Measurements from ENCODE around the gene CLN5.

The CLN5 gene

GRCh38 chr13:76974618-76974975 is 17.3 kb upstream of the CLN5 start:
- Histone ChIP-seq H3K36me3 (ENCODE audit: low read length) (no peaks in the 10 kb centered on the region), H3K9ac (ENCODE audit: low read length) (no peak overlapping the region), H4K20me1 (ENCODE audit: low read depth, low read length) (no peaks in the 10 kb centered on the region), H3K27ac (ENCODE audit: low read depth, low read length) (no peak overlapping the region), H3K4me2 (ENCODE audit: low read depth, low read length, poor library complexity, severe bottlenecking) (no peak overlapping the region), H2AFZ (ENCODE audit: low read depth, low read length, severe bottlenecking) (no peak overlapping the region), H3K9me3 (ENCODE audit: insufficient read depth, low read length) (no peaks in the 10 kb centered on the region), H3K27me3 (ENCODE audit: low read length) (no peaks in the 10 kb centered on the region), H3K9me2 (replicated peaks; ENCODE audit: insufficient read depth, low read length) (no peaks in the 10 kb centered on the region), H3F3A (ENCODE audit: insufficient read depth) (no peaks in the 10 kb centered on the region), H3K4me3 (ENCODE audit: insufficient read depth, low read length, poor library complexity, severe bottlenecking) (no peak overlapping the region), H3K79me2 (ENCODE audit: insufficient read depth, low read length) (no peaks in the 10 kb centered on the region)
- TF ChIP-seq, protein P1, sequence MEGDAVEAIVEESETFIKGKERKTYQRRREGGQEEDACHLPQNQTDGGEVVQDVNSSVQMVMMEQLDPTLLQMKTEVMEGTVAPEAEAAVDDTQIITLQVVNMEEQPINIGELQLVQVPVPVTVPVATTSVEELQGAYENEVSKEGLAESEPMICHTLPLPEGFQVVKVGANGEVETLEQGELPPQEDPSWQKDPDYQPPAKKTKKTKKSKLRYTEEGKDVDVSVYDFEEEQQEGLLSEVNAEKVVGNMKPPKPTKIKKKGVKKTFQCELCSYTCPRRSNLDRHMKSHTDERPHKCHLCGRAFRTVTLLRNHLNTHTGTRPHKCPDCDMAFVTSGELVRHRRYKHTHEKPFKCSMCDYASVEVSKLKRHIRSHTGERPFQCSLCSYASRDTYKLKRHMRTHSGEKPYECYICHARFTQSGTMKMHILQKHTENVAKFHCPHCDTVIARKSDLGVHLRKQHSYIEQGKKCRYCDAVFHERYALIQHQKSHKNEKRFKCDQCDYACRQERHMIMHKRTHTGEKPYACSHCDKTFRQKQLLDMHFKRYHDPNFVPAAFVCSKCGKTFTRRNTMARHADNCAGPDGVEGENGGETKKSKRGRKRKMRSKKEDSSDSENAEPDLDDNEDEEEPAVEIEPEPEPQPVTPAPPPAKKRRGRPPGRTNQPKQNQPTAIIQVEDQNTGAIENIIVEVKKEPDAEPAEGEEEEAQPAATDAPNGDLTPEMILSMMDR (IDR thresholded peaks at IDR 0.05; ENCODE audit: insufficient read depth, low read length, poor library complexity, severe bottlenecking), result no peak
- TF ChIP-seq EZH2phosphoT487 (conservative IDR thresholded peaks at IDR 0.05; ENCODE audit: low read length), result no peak

DNA sequence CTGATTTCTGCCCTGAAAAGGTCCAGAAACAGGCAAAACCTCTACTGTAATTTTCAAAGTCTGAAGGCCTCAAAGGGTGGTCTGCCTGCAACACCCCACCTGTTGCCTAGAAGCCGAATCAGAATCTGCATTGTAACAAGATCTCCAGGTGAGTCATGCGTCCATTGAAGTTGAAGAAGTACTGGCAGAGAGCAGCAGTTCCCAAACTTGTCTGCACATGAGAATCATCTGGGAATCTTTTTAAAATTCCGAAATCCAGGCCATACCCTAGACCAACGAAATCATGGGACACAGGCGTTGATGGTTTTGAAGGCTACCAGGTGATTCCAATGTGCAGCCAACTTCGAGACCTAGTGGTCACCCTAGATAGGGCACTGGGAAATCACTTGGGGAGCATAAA is 16.0 kb upstream of the CLN5 start:
- no peak overlapping the region for H2AFZ ChIP-seq (ENCODE audit: low read depth, low read length, severe bottlenecking)
- H3F3A ChIP-seq (ENCODE audit: insufficient read depth), result no peaks in the 10 kb centered on the region
- no peak overlapping the region for H3K4me3 ChIP-seq (ENCODE audit: insufficient read depth, low read length, poor library complexity, severe bottlenecking)
- H3K36me3 ChIP-seq (ENCODE audit: low read length), result no peaks in the 10 kb centered on the region
- H3K27me3 ChIP-seq (ENCODE audit: low read length), result no peaks in the 10 kb centered on the region
- no peak overlapping the region for H3K27ac ChIP-seq (ENCODE audit: low read depth, low read length)
- H3K9me3 ChIP-seq (ENCODE audit: insufficient read depth, low read length), result no peaks in the 10 kb centered on the region
- no peaks in the 10 kb centered on the region for H3K79me2 ChIP-seq (ENCODE audit: insufficient read depth, low read length)
- no peaks in the 10 kb centered on the region for H3K9me2 ChIP-seq (replicated peaks; ENCODE audit: insufficient read depth, low read length)
- no peaks in the 10 kb centered on the region for H4K20me1 ChIP-seq (ENCODE audit: low read depth, low read length)
- H3K9ac ChIP-seq (ENCODE audit: low read length), result no peak overlapping the region
- no peak overlapping the region for H3K4me2 ChIP-seq (ENCODE audit: low read depth, low read length, poor library complexity, severe bottlenecking)
- TF ChIP-seq, protein P1 (IDR thresholded peaks at IDR 0.05; ENCODE audit: insufficient read depth, low read length, poor library complexity, severe bottlenecking), result no peak

GRCh38 chr13:76976490-76976889 is 15.4 kb upstream of the CLN5 start:
- Histone ChIP-seq H2AFZ (ENCODE audit: low read depth, low read length, severe bottlenecking) (no peak overlapping the region), H3K9me3 (ENCODE audit: insufficient read depth, low read length) (no peaks in the 10 kb centered on the region)

More at GRCh38 chr13:76976490-76976889, 15.4 kb upstream of the CLN5 start:
- no peaks in the 10 kb centered on the region for H3K79me2 ChIP-seq (ENCODE audit: insufficient read depth, low read length)
- H3K9me2 ChIP-seq (replicated peaks; ENCODE audit: insufficient read depth, low read length), result no peaks in the 10 kb centered on the region
- TF ChIP-seq EZH2phosphoT487 (conservative IDR thresholded peaks at IDR 0.05; ENCODE audit: low read length), result no peak
- TF ChIP-seq, protein P1 (IDR thresholded peaks at IDR 0.05; ENCODE audit: insufficient read depth, low read length, poor library complexity, severe bottlenecking), result no peak
- no peaks in the 10 kb centered on the region for H3F3A ChIP-seq (ENCODE audit: insufficient read depth)
- no peak overlapping the region for H3K4me2 ChIP-seq (ENCODE audit: low read depth, low read length, poor library complexity, severe bottlenecking)
- H3K9ac ChIP-seq (ENCODE audit: low read length), result no peak overlapping the region
- no peaks in the 10 kb centered on the region for H3K36me3 ChIP-seq (ENCODE audit: low read length)
- H3K4me3 ChIP-seq (ENCODE audit: insufficient read depth, low read length, poor library complexity, severe bottlenecking), result no peak overlapping the region
- H3K27ac ChIP-seq (ENCODE audit: low read depth, low read length), result no peak overlapping the region
- H4K20me1 ChIP-seq (ENCODE audit: low read depth, low read length), result no peaks in the 10 kb centered on the region
- no peaks in the 10 kb centered on the region for H3K27me3 ChIP-seq (ENCODE audit: low read length)

Measured in SU-DHL-6 (cell line).